Activated CD8-positive, alpha-beta memory T cell treated with anti-CD3 and anti-CD28 coated beads, Interleukin-2, amount 50 U/mL, for 1 hour (primary cell): ENCODE measurements around the gene KANSL2.
"Not testable (repeated sequence)": the region's sequence is repeated elsewhere in the genome, so short reads cannot be mapped to it uniquely, and the experiment has no call there.

Experiments
- DNase-seq: peaks from one replicate; pipeline ENCODE4 v3.0.0-alpha.2; 2020; ENCODE audit errors: extremely low read depth

Gene KANSL2, protein sequence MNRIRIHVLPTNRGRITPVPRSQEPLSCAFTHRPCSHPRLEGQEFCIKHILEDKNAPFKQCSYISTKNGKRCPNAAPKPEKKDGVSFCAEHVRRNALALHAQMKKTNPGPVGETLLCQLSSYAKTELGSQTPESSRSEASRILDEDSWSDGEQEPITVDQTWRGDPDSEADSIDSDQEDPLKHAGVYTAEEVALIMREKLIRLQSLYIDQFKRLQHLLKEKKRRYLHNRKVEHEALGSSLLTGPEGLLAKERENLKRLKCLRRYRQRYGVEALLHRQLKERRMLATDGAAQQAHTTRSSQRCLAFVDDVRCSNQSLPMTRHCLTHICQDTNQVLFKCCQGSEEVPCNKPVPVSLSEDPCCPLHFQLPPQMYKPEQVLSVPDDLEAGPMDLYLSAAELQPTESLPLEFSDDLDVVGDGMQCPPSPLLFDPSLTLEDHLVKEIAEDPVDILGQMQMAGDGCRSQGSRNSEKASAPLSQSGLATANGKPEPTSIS

DNA sequence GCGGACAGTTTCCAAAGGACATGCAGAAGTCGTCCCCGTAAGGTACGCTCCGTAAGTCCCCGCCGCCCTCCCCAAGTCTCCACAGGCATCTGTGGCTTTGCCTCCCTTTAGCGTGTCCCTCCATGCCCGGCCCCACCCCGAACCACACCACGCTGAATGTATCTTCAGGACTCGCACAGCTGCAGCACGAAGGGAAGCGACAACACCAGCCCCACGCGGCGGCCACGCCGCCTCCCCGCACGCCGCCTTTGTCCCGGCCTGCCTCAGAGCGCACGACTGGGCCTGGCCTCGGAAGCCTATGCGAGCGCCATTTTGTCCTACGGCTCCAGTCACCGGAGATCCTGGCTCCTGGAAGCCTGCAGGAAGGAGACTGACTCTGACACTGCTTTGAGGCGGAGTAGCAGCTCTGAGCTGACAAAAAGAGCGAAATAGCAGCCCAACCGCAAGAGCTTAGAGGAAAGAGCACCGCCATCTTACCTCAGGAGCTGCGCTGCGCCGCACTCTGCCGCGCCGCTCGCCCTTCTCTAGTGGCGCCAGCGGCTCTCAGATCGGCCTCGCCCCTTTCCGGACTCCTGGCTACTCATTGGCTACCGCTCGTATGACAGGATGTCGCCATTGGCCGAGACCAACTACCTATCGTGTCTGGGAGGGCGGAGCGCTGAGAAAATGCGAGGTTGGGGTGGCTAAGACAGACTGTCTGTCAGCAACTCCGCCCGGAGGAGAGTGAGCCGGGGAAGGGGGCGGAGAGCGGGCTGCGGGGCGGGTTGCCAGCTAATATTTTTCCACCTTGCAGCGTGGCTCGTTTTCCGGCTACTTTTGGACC lies at the start of gene KANSL2:
KANSL2 (minus strand) TSS at position 529 of the 823 bp plus-strand sequence. CDS start 606 bp downstream, outside the sequence.
- DNase-seq: peak; percentile 94

DNA sequence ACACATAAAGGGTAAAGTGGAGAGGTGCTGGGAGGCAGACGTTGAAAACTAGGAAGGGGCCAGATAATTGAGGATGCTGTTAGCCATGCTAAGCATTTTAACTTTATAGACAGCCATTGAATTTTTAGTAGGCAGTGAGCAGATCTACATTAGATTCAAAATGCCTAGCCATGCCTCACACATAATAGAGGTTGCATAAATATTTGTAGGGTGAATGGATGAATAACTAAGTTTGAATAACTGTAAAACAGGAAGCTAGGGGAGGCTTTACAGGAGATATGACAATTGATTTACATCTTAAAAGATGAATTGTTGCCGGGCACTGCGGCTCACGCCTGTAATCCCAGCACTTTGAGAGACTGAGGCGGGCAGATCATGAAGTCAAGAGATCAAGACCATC lies 46.8 kb upstream of the KANSL2 start:
- DNase-seq: no peak

DNA sequence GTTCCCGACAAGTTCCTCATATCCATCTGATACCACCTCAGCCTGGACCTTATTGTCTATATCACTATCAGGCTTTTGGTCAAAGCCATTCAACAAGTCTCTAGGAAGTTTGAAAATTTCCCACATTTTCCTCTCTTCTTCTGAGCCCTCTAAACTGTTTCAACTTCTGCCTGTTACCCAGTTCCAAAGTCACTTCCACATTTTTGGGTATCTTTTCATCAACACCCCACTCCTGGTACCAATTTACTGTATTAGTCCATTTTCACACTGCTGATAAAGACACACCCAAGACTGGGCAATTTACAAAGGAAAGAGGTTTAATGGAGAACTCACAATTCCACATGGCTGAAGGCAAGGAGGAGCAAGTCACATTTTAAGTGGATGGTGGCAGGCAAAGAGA lies 38.7 kb upstream of the KANSL2 start:
- DNase-seq: not testable (repeated sequence)

DNA sequence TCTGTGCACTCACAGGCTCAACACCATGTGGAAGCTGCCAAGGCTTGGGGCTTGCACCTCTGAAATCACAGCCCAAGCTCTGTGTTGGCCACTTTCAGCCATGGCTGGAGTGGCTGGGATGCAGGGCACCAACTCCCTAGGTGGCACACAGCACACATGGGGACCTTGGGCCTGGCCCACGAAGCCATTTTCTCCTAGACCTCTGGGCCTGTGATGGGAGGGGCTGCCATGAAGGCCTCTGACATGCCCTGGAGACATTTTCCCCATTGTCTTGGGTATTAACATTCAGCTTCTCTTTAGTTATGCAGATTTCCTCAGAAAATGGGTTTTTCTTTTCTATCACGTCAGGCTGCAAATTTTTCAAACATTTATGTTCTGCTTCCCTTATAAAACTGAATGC lies 38.1 kb upstream of the KANSL2 start:
- DNase-seq: not testable (repeated sequence)

DNA sequence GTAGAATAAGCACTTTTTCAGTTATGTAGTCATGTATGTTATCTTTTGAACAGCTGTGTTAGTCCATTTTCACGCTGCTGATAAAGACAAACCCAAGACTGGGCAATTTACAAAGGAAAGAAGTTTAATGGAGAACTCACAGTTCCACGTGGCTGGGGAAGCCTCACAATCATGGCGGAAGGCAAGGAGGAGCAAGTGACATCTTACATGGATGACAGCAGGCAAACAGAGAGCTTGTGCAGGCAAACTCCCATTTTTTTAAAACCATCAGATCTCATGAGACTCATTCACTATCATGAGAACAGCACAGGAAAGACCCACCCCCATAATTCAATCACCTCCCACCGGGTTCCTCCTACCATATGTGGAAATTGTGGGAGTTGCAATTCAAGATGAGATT lies 37.0 kb upstream of the KANSL2 start:
- not testable (repeated sequence) for DNase-seq

DNA sequence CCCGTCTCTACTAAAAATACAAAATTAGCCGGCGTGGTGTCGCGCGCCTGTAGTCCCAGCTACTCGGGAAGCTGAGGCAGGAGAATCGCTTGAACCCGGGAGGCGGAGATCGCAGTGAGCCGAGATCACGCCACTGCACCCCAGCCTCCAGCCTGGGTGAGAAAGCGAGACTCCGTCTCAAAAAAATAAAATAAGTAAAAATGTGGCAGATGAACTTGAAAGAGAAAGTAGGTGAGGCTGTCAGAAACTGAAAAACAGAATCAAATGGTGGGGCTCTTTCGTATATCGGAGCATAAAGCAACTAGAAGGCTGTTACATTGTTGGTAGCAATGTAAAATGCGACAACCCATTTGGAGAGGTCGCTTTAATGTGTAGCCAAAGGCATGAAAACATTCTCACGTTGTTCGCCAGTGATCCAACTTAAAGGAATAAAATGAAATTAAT lies 35.2 kb upstream of the KANSL2 start:
- no peak for DNase-seq

DNA sequence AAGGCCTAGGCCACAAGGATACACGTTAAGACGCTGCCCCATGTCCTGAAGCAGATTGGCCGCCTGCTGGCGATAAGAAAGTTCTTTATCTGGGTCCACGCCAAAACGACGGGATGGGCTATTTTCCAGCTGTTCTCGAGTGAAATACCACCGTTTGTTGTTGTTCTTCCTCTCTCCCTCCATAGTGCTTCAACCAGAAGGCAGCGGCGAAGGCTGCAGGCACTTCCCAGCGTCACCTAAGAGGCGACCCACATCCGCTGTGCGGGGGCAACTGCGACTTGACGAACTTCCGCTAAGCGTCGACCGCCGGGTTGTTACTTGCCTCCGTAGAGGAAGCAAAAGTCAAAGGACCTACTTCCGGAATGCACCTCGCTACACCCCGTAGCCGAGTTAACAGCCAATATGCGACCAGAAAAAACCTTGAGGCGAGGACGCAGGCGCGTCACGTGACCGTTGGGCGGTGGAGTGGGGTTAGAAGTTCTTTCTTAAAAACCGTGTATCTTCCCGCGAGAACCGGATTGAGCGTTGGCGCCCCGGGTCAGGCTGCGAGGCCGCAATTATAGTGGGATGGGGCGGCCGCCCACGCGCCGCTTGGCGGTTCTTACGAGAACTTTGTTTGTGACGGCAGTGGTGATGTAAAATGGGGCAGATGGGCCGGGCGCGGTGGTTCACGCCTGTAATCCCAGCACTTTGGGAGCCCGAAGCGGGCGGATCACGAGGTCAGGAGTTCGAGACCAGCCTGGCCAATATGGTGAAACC lies 34.6 kb upstream of the KANSL2 start, which contains the start of gene CCNT1:
CCNT1 (minus strand) TSS at position 215 of the 759 bp plus-strand sequence; CDS start at position 183, 32 bp downstream.
- DNase-seq: peak; percentile 96

DNA sequence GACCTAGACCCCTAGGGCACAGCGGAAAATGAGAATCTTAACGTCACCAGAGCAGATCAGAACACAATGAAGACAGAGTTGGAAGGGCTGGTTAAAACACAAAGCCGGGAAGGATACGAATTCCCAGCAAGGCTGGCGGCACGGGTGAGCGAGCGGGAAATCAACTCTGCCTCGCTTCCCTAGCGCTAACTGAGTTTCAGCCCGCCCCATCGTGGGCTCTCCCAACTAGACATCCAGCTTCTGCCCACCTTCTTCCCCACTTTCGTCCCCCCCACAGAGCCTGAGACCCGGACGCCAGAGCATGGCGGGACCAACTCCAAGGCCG lies 34.1 kb upstream of the KANSL2 start:
- DNase-seq: no peak

DNA sequence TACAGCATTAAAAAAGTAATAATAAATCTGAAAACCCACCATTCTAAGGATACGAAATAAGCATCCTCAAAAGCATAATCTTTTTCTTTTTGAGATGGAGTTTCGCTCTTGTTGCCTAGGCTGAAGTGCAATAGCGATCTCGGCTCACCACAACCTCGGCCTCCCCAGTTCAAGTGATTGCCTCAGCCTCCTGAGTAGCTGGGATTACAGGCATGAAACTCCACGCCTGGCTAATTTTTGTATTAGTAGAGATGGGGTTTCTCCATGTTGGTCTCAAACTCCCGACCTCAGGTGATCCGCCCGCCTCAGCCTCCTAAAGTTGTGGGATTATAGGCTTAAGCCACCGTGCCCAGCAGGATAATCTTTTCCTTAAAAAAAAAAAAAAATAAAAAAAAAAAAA lies 30.2 kb upstream of the KANSL2 start:
- DNase-seq: no peak

DNA sequence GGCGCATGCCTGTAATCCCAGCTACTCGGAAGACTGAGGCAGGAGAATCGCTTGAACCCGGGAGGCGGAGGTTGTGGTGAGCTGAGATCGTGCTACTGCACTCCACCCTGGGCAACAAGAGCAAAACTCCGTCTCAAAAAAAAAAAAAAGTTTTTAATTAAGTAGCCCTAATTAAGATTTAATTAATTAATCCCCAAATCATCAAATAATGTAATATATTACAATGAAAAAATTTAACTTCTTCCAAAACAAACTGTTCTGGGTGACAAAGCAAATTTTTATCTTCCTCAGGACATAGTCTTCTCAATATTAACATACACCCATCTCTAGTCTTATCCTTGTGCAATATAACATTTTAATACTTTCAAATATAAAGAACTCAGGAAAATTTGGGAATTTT lies 16.8 kb upstream of the KANSL2 start:
- not testable (repeated sequence) for DNase-seq

DNA sequence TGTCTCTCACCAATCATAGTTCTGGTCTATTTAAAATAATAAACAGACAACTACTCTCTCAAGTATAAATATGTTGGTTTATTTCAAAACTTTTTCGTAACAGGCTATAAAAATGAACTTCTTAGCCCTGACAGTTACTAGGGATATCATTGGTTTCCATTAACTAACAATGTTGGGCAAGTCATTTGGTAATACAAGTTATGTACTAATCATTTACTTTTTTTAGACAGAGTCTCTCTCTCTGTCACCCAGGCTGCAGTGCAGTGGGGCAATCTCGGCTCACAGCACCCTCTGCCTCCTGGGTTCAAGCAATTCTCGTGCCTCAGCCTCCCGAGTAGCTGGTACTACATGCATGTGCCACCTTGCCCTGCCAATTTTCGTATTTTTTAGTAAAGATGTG lies 14.6 kb upstream of the KANSL2 start:
- DNase-seq: no peak

DNA sequence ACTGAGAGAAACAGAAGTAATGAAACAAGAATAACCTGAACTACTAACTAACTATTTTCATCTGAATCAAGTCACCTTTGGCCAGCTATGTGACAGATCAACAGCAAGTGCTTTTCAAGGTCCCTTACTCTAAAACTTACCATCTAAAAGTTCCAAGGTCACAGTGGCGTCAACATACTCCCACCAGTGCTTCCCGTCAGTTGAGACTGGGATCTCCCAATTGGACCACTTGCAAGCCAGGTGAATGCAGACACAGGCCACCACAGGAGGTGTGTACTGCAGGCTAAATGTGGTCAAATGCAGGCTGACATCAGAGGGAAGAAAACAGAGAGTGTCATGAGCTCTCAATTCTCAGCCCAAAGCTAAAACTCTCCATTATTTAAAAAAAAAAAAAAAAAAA lies 13.8 kb upstream of the KANSL2 start:
- no peak for DNase-seq

DNA sequence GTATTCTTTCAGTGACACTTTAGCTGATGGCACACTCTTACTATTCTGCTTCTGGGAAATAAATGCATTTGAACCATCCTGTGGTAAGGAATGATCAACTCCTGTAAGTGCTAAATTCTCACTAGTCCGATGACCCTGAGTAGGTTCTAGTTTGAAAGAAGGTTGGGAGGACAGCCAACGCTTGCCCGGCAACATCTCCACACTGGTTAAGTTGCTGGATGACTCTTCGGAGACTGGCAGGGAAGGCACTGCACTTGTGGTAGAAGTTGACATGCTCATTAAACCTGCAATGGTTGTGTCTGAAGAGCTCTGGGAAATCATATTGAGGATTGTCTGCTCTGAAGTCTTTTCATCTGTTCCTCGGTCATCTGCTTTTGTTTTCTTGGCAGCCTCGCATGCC lies 12.0 kb upstream of the KANSL2 start:
- no peak for DNase-seq

DNA sequence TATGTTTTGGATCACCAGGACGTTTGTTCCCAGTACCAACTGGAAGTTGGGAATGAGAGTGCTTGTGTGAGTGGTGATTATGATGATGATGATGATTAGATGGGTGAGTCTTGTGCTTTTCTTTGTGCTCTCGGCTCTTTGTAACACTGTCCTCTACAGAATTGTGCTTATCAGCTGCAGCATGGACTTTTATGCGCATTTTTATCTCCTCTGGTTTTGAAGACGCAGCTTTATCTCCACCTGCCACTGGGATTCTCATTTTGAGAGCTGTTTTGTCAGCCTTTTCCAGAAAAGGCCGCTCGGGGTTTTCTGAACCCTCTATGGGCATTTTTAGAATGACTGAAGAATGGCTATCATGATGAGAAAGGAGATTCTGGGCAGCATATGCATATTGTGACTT lies 11.5 kb upstream of the KANSL2 start:
- DNase-seq: no peak

DNA sequence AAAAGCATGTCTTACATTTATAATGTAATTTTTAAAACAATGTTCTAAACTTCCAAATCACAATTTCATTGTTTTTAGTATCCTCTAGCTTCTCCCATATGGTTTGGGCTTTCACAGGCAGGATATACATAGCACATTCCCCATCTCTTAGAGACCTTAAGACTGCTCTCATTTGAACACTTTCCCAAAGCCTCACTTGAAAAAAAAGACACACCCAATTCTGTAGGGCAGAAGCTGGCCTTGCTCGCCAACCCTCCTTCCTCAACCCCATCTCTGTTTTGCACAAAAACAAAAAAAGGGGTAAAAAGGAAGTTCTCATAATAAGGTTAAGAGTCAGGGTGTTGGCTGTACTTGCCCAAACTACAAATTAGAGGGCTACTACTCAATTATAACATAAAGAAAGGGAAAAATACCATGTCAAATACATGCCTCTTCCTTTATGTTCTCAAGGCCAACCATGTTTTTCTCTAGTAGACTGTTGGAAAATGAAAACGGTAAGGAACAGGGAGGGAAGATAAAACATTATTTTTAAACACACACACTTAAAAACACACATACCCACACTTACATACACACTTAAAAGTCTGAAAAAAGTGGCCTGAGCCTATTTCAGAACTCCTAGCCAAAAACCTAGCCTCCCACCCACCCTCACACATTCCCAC lies 9.9 kb upstream of the KANSL2 start:
- DNase-seq: no peak

DNA sequence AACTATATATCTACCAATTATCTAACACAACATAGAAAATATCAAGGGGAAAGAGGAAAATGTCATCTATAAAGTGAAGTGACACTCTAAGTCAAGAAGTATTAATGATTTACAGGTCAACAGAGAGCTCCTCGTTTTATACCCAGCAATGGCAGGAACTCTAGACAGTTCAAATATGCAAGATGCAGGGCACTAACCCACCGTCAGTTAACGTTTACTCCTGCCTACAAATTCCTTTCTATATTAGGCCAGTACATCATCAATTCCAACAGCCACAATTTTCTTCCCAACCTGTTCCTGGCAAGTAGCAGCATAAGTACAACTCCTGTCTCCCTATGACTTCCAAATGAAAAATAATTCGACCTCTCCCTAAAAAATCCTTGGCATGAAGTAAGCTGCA lies 9.0 kb upstream of the KANSL2 start:
- no peak for DNase-seq

DNA sequence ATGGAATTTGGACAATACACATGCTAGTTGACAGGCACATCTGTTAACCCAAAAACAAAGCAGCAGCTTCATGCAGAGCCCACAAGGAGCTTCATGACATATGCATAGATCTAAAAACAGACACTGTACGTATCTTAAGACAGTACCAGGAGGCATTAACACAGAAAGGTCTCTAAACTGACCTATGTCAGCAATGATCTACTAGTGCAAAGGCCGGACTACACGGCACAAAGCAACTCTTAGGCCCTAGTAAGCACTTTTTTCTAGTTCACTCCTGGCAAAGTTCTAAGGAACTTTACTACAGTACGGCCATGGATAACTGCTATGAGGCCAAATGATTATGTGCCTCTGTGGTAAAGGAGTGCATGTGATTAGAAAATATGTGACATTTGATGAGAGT lies 8.4 kb upstream of the KANSL2 start:
- DNase-seq: no peak

DNA sequence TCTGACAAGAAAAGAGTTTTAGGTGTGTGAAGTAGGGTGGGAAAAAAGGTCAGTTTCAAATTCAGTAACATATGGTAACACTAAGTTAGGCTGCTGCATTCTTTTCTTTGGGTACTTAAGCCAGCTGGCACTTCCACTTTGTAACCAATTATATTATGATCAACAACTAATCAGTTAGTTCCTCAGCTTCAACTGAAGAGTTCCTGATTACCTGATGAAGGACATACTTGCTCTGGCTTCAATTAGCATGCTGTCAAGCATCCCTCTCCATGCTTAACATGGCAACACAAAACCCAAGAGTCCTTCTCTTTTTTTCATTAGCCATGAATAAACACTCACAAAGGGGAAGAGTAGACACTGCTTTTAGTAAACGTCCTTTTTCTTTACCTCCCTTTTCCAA lies 6.8 kb upstream of the KANSL2 start:
- DNase-seq: no peak

DNA sequence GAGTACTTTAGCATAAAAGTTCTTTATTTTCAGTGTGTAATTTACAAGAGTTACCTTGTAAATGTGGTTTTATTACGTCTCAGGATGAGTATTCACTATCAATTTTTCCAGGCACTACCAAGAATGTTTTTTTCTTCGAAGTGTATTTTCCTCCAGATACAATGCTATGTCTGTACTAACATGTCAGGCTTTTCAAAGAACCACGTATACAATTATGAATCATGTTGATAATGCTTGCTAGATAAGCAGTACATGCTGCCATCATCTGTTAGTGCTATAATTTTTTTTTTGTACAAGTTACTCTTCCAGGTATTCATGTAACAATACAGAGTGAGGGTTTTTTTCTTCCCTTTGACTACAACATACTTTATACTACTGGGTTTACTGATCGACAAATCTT lies 5.6 kb upstream of the KANSL2 start:
- no peak for DNase-seq

DNA sequence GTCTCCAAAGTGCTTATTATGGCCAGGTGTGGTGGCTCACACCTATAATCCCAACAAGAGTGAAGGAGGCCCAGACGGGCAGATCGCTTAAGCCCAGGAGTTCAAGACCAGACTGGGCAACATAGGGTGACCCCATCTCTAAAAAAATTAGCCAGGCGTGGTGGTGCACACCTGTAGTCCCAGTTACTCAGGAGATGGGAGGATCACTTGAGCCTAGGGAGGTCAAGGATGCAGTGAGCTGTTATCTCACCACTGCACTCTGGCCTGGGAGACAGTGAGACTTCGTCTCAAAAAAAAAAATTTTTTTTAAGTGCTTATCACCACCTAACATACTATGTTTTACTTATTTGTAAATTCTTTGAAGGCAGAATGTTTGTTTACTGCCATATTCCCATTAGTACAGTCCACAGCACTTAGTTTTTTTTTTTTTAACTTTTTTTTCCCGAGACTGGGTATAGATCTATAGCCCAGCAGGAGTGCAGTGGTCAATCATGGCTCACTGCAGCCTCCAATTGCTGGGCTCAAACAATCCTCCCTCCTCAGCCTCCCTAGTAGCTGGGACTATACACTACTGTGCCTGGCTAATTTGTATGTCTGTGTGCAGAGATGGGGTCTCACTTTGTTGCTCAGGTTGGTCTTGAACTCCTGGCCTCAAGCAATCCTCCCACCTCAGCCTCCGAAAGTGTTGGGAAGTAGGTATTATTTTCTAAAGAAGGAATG lies 4.7 kb upstream of the KANSL2 start:
- no peak for DNase-seq

DNA sequence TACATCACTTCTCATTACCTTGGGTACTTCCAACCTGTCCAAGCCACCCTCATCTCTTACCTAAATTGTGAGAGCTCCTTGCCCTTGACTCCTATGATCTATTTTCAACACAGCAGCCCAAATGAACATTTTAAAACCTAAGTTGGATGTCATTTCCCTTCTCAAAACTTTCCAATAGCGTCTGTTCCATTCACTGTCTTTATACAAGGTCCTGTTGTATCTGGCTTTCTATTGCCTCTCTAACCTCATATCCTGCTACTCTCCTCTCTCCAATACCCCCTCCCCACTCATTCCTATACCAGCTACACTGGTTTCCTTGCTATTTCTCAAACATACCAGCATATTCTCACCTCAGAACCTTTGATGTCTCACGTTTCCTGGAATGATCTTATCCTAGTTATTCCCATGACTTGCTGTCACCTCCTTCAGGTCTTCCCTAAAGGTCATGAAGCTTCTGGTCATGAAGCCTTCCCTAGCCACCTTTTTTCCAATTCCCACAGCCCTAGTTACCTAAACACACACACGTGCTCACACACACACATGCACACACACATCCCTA lies 4.1 kb upstream of the KANSL2 start:
- DNase-seq: no peak
